Stromal cell of bone marrow (primary cell): Measurements from ENCODE around the gene TRAPPC6A.

Source experiments
- DNase-seq: peaks from one replicate; pipeline ENCODE4 v3.0.0-alpha.2; 2012; ENCODE audit warnings: low read depth

The TRAPPC6A gene

DNA sequence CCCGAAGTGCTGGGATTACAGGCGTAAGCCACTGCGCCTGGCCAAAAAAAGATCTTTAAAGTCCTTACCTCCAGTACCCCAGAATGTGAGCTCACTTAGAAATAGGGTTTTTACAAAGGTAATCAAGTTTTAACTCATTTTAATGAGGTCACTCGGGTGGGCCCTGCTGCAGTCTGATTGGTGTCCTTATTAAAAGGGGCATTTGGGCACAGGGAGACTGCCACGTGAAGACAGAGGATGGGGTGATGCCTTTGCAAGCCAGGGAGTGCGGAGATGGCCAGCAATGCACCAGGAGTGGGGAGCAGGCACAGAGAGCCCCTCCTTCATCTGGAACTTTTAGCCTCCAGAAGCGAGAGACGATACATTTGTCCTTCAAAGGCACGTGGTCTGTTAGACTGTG is 28.9 kb downstream of the TRAPPC6A start:
- no peak for DNase-seq

DNA sequence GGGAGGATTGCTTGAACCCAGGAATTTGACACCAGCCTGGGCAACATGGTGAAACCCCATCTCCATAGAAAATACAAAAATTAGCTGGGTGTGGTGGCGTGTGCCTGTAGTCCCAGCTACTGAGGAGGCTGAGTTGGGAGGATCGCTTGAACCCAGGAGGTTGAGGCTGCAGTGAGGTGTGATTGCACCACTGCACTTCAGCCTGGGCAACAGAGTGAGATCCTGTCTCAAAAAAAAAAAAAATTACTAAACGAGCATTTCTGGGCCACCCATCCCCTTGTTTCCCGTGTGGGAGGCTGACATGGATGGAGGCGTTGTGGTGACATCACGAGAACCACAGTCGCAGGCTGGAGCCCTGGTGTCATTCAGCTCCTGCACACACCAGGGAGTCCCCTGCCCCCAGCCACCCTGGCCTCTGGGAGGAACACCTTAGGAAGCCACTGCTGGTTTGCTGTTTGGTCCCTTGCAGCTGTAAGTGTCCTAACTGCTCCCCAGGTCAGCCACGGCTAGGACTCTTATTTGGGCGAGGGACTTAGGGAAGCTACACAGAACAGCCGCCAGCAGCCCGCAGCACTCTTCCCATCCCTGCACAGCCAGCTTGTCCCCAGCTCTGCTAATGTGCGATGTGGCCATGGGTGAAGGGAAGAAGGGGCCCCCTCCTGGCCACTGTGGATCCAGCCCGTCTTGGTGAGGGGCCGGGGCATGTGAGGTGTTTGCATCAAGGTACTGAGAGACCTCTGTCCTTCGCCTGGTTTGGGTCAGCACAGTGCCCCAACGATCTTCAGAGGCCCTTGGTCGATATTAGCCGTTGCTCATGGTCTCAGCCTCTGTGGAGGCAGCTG is 30.0 kb downstream of the TRAPPC6A start:
- DNase-seq: no peak

DNA sequence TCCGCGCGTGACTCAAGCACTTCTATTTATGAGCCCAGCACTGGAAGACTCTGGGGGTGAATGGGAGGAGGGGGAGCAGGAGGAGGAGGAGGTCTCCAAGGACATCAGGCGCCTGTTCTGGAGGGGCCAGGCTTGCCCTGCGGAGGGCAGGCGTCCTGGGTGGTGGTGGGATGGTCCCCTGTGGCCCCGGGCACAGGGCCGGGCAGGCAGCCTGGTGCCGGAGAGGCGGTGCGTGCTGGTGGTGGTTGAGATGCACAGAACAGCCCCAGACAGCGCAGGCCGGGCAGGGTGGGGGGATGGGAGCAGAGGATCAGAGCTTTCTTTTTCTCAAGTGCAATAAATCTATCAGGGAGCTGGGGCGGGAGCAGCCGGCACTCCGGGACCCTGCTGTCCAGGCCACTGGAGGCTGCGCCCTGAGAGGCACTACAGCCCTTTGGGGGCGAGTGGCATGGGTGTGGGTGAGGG is 31.3 kb downstream of the TRAPPC6A start:
- no peak for DNase-seq

DNA sequence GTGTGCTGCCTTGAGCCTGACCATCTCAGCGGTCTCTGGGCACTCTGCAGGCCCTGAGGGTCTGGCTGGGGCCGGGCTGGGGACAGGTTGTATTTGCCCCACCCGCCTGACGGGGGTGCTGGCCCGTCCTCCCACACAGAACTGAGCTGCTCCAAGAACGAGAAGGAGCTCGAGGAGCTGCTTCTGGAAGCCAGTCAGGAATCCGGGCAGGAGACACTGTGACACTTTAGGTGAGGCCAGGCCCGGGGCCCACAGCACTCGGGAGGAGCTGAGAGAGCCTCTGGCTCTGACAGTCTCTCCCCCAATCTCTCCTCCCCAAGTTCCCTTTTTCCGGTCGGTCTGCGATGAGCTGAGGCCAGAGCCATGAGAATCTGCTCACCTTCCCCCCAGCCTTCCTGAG is 31.8 kb downstream of the TRAPPC6A start:
- DNase-seq: no peak

DNA sequence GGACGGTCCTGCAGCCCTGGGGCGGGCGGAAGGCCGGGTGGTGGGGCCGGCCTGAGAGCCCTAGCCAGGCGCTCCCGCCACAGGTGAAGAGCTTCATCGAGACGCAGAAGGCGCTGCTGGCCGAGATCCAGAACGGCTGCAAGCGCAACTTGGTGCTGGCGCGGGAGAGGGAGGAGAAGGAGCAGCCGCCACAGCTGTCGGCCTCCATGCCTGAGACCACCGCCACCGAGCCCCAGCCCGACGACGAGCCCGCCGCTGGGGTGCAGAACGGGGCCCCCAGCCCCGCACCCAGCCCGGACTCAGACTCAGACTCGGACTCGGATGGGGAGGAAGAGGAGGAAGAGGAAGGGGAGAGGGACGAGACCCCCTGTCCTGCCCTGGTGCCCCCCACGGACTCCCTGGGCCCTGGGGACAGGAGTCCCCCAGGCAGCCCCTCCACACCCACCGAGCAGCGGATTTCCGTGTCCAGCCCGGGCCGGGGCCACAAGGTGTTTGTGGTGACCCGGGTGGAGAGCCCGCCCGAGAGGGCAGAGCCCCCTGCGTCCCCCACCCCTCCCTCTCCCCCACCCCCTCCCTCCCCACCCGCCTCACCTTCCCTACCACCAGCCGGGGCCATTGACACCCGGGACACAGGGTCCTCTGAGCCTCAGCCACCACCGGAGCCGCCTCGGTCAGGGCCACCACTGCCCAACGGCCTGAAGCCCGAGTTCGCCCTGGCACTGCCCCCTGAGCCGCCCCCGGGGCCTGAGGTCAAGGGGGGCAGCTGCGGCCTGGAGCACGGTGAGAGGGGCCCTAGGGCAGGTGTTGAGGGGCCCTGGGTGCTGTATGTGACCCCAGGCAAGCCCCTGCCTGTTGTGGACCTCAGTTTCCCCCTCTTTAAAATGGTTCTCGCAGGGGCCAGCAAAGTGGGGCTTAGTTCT is 32.5 kb downstream of the TRAPPC6A start:
- DNase-seq: no peak

DNA sequence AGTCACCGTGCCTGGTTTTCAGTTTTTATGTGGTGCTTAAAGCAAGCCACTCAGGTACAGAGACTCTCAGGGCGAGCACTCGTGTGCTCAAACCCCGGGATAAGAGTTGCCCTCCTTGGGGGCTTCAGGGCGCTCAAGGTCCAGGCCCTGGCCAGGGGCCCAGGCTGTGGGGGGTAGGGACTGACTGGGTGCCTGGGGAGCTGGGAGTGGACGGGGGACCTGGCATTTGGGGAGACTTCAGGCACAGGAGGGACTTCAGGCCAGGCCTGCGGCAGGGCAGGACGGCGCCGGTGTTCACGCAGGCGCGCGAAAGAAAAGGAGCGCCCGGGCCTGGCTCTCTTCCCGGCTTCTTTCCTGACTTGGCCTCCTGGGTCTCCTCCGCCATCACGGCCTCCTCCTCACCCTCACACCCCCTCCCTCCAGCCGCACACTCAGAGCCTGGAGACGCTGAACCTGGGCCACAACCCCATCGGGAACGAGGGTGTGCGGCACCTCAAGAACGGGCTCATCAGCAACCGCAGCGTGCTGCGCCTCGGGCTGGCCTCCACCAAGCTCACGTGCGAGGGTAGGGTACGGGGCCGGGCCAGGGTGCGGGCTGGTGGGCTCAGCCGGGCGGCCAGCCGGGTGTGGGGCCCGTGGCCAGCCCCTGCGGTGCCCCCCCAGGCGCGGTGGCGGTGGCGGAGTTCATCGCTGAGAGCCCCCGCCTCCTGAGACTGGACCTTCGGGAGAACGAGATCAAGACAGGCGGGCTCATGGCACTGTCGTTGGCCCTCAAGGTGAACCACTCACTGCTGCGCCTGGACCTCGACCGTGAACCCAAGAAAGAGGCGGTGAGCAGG is 33.4 kb downstream of the TRAPPC6A start:
- DNase-seq: no peak

DNA sequence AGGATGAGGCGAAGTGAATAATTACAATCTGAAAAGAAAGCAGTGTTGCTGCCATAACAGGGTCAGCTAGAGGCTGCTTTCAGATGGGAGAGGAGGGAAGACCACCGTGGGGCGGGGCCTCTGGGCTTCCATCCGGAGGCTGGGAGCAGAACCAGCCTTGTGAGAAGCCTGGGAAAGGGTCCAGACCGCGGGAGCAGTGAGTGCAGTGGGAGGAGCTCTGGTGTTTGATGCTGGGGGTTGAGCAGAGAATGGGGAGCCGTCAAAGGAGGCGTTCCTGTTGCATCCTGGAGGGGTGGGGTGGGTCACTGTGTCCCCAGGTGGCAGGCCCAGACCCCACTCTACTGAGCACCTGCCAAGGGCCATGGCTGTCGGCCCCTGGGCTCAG is 35.3 kb downstream of the TRAPPC6A start:
- DNase-seq: no peak

DNA sequence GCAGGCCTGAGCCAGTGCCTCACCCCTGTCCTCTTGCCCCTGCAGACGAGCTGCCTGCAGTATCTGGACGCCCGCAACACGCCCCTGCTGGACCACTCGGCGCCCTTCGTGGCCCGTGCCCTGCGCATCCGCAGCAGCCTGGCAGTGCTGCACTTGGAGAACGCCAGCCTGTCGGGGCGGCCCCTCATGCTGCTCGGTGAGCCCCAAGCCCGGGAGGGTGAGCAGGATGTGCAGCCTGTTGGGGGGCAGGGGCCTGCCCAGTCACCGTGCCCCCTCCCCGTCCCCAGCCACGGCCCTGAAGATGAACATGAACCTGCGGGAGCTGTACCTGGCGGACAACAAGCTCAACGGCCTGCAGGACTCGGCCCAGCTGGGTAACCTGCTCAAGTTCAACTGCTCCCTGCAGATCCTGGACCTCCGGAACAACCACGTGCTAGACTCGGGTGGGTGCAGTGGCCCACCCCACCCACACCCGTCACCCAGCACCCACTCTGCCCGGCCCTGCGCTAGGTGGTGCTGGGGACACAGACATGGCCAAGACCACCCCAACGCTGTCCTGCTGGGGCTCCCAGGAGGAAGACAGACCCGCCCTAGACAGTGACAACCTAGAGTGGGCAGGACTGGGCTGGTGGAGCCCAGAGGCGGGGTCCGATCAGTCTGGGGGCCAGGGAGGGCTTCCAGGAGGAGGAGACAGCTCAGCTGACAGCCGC is 35.9 kb downstream of the TRAPPC6A start:
- no peak for DNase-seq

DNA sequence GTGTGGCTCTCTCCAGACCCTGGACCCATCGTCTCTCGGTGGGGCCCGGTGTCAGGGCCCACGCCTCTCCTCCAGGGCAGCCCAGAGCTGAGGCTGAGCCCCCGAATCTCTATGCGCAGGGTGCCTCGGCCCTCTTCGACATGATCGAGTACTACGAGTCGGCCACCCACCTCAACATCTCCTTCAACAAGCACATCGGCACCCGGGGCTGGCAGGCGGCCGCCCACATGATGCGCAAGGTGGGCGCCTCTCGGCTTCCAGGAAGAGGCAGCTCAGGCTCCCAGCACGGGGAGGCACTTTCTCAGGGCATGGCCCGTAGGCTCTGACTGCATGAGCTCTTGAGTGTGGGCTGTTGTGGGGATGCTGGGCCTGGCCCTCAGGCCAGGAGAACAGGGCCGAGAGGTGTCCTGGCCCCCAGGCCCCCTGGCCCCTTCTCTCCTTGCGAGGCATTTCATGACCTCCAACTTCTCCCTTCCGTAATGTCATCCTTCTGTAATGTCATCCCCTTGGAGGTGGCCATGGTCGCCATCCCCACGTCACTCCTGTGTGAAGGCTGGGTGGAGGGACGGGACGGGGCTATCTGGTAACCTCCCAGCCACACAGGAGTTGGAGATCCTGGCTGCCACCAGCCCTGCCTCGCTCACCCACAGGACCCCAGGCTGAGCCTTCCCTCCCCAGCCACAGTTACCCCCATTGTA is 36.7 kb downstream of the TRAPPC6A start:
- DNase-seq: no peak

DNA sequence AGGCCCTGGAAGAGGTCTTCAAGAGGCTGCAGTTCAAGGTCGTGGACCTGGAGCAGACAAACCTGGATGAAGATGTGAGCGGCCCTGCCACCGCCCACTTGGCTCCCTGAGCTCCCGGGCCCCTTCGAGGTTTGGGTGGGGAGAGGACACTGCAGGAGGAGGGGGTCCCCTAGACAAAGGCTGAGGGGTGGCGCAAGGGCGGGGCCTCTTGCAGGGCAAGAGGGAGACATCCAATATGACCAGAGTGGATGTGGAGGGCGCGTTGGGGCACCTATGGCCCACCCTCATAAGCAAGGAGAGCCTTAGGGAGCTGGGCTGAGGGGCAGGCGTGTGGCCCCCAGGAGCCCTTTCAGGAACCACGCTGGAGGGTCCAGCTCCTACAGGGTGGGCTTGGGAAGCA is 37.5 kb downstream of the TRAPPC6A start:
- DNase-seq: no peak

DNA sequence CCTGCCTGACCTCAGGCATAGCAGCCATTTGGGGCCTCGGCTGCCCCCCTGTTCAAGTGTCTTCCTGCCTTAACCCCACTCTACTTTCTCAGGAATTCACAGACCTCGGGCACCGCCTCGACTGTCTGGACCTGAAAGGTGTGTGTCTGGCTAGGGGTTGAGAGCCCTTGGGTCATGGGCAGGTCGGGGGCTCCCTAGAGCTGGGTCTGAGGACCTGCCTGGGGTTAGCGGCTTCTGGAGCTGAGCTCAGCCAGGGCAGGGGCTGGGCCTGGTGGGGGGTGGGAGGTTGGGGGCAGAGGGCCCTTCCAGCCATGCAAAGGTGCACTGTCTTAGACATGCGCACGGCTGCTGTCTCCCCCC is 37.9 kb downstream of the TRAPPC6A start:
- DNase-seq: no peak

DNA sequence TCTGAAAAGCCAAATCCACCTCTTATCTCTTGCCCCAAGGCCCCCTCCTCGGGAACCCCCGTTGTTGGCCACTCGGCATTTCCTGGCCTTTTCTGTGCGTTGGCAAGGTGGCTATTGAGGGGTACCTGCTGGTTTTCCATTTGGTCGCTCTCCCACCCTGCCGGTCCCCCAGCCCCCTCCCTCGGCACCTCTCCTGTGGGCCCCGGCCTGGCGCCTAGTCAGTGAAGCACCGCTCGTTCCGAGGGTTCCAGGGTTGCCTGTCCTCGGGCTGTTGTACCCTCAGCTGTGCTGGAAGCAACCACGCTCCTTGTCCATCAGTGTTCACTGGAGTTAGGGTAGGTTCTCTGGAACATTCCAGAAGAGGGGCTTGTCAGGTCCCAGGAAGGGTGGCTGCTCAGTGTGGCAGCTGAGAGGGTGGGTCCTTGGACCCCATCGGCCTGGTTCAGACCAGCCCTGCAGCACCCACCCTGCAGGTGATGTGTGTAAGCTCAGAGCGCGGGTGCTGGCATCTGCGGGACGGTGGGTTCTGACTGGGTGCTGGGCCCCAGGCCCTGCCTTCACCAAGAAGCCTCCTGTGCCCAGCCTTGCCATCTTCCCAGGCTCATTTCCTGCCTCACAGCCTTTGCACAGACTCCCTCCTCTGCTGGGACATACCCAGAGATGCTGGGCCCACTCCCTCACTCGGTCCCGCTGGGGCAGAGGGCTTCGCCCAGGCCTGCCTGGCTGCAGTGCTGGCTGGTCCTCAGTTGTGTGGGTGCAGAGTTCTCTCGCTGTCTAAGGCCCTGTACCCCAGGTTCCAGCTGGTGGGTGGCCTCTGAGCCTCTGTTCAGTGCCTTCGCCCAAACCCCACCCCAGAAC is 38.5 kb downstream of the TRAPPC6A start:
- no peak for DNase-seq

DNA sequence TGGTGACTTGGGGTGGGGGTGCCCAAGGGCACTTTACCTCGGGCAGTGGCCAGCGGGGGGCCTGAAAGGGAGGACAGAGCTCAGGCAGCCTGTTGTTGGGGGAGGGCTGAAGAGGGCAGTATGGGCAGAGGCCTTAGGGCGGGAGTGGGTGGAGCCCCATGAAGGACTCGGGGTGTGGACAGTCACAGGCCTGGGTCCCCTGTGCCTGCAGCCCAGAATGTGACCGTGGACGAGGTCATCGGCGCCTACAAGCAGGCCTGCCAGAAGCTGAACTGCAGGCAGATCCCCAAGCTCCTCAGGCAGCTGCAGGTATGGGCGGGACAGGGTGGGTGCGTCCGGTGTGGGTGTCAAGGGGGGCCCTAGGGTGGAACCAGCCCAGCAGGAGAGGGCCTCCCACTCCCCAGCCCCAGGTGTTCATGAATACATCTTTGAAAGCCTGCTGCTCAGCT is 39.7 kb downstream of the TRAPPC6A start:
- no peak for DNase-seq

DNA sequence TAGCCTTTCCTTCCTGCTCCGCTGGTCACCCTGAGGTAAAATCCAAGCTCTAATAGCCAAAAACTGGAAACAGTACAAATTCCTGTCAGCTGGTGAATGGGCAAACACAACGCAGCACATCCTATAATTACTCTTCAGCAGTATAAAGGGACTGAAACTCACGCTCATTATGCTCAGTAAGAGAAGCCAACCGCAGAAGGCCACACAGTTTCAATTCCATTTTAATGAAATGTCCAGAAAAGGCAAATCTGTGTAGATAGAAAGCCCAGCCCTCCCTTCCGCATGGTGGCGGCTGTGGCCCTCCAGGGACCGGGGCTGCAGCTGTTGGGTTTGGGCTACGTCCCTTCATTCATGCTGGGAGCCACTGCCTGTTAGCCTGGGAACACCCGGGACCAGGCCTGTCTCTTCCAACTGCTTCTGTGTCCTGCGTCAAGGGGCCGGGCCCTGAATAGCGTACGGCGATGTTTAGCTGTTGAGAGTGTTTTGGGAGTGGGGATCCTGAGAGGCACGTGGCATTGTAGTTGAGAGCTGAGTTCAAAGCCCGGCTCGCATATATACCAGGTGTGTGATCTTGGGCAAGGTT is 40.8 kb downstream of the TRAPPC6A start:
- no peak for DNase-seq

DNA sequence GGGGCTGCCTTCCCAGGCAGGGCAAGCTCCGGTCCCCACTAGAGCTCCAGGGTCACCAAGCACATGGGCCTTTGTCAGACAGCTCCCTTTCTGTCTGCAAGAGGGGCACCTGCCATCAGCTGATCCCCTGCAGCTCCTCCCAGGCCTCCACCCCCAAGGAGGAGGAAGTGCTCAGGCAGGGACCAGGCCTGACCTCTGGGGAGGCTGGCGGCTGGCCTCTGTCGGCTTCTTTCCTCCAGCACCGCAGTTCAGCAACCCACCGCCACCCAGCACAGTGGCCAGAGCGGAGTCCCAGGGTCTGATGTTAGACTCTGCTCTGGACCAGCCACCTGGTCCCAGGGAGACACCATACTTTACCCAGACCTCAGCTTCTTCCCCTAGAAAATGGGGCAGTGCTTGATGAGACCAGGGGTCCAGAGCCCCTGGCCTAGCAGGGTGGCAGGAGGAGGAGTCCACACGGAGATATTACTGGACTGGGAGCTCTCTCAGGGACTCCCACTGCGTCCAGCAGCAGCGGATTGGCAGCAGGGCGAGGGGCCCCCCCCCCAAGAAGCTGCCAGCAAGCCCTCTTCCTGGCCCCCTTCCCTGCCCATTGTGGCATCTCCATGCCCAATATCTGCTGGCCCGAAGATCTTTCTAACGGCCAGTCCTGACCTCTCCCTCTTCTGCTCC is 41.4 kb downstream of the TRAPPC6A start:
- no peak for DNase-seq

DNA sequence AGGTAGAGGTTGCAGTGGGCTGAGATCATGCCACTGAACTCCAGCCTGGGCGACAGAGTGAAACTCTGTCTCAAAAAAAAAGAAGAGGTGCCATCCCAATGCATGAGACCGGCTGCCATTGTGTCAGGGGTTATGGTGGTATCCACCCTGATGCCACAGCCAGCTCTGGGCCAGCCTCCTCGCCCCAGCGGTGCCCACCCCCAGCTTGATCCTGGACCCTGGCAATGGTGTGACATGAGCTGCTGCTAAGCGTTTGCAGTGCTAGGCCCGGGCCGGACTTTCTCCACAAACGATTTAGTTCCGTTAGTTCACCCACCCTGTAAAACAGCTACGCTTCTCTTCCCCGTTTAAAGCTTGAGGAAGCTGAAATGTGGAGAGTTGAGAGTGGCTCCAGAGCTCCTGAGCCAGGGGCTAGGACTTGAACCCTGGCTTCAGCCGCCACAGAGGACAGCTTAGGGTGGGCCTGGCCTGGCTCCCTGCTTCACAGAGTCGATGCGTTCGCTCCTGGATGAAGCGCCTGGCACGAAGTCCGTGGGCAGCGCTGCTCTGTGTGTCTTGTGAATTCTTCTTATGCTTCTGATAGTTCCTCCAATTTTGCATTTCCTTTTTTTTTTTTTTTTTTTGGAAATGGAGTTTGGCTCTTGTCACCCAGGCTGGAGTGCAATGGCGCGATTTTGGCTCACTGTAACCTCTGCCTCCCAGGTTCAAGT is 42.7 kb downstream of the TRAPPC6A start:
- no peak for DNase-seq

DNA sequence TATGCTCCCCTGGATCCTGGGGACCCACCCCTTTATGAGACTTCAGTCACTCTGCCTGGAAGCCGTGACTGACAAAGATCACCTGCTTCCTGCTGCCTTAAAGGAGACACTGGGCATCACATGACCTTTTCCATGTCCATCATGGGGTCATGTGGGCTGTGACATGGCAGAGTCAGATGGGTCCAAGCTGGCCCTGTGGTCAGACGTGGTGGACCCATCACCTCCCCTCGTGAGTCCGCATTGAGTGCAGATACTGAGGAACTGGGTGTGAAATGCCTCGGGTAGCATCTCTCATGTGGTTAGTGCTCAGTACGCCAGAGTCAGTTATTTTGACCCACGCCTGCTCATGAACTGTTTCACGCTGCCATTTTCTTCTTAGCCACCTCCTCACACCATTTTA is 44.4 kb downstream of the TRAPPC6A start:
- DNase-seq: no peak

DNA sequence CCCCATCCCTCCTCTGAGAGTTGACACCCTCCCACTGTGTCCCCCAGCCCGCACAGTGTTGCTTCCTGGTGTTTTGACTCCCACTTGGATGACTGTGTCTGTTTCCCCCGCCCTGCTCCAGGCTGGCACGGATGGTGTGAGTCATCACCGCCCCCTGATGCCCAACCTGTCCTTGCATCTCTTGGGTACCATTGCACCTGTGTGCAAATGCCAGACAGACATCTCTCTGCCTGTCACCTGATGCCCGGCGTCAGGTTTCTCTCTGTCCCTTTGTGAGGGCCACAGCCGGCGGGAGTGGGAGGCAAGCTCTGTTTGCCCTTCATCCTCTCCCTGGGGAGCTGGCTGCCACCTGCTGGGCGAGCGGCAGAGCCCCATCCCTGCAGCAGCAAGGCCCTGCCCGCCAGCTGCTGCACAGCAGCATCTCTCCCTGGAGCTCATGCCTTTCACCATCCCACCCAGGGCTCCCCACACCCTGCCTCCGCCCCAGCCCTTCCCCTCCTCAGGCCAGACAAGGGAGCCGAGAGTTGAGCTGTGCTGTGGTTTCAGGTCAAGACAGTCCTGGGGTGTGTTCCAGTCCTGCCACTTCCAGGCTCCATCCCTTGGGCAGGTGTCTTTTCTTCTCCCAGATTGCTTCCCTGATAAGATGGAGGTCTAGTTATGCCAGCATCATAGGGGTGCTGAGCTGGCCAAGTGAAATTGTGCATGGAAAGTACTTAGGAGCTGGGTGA is 47.0 kb downstream of the TRAPPC6A start:
- no peak for DNase-seq
